ENCODE results near the gene ZIC4.

ZIC4 gene

GRCh38 chr3:147368561-147369221, 37.7 kb downstream of the ZIC4 start:
- DNase-seq, result no peak

DNA sequence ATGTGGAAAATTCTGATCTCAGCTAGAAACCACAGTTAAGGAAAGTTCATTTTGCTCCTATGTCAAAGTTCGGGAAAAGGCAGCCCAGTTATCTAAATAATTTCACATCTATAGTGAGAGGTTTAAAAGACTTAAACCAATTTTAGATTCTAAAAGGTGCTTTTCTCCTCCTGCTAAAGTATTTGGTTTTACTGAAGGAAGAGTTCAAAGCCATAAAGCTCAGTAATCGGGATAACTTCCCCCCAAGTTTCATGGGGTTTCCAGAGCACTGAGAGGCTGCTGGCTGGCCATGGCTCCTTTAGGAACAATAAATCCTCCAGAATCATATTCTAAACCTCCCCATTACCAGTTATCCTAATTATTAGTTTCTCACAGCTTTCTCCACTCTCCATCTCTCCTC, 38.2 kb downstream of the ZIC4 start:
- DNase-seq, result no peak

DNA sequence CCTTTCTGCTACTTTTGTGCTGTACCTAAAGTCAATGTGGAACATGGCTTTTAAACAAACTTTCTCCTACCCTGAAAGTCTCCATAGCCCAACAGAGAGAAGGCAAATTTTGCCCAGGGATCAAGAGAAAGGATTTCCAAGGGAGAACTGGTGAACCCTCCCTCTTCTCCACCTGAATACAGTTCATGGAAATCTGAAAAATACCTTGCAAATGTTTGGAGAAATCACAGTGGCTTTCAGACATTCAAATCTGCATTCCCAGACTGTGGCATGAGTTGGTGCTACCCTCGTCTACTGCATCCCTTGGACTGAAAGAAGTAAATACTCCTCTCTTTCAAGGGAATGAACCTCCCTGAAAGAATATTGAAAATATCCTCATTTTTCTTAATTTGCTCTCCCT, 38.7 kb downstream of the ZIC4 start:
- no peak for DNase-seq

DNA sequence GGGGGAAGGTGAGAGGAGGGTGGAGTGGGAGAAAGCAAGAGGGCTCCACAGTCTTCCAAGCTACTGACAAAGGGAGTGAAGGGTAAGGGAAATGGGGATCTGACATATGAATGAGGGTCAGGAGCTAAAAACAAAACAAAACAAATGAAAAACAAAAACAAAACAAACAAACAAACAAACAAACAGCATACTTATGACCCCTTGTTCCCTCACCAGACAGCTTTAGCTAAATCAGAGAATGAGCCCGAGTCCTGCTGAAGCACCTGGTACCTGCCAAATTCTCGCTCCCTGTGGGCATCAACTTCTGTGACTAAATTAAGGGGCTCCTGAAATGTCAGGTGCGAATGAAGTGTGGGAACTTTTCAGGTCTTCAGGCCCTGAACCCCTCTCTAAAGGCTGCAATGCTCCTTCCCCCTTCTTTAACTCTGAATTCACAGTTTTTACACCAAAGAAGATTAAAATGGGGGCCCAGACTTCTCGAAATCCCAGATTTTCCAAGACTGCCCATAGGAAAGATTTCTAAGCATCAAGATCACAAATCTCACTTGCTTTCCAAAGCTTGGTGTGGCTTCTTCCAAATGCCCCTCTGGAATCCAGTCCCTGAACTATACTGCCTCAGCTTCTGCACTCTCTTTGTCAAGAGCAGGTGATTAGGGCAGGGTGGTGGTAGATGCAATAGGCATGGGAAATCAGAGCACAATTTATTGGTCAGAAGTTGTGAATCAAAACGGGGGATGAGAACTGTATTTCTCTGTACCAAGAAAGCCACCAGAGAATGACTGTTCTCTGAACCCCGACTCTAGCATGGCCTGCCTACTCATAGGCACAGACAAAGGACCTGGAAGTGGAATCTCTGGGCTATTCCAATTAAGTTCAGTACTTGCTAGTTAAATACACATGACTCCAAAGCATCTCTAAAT, 40.9 kb downstream of the ZIC4 start:
- no peak for DNase-seq

DNA sequence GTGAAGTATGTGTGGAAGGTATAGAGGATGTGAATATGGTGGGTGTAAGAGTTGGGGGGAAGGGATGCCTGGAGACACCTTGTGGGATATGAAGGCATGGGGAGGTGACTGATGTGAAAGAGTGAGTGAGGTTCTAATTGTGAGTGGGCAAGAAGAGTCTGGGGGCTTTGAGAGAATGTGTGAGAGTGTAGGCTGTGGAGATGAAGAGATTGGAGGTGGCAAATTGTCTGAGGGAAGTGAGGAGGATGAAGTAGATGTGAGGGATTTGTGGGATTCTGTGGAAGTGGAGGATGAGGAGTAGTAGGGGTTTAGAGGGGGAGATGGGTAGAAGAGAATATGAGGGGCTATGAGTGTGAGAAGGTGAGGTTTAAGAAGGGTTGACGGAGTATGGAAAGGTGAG, 41.6 kb downstream of the ZIC4 start:
- DNase-seq, result no peak

DNA sequence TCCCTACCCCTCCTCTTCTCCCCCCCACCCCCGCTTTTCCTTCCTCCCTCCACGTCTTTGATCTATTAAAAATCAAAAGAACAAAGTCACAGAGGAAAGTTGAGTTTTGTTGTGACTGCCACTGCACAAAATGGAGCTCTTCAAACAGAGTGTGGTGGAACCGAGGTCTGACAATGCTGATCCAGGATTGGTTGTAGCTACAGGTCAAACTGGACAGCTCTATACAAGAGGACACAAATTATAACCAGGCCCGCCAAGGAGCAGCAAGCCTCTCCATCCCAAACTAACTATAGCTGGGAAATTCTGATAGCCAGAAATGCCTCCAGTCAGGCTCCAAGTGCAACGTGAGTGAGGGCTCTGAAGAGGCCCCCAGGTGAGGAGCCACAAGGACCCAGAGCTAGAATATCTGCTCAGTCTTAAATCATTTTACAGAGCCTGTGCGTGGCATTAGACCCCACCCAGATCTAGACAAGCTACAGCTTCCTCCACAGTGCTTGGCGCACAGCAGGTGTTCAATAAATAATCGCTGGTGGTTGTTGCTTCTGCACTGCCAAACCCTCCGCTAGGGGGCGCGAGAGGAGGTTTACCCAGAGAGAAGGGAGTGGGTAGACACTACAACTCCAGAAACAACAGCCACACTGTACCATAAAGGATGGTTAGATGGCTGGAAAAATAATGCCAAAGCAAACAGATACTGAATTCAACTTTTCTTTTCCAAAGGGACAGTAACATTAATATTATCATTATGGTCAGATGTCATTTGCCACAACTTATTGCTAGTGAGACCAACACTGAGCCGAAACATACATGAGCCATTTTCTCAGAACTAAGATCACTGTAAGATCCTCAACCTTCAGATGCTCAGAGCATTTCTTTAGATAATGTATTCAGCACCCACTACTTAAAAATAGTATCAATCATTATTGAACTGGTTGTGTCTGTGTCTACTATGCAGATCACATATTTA, 44.6 kb downstream of the ZIC4 start:
- DNase-seq, result peak in 1 of 2 donors; percentile 54

- DNase-seq, result no peak
These were observed 45.5 kb downstream of the ZIC4 start for GRCh38 chr3:147360646-147361453.

DNA sequence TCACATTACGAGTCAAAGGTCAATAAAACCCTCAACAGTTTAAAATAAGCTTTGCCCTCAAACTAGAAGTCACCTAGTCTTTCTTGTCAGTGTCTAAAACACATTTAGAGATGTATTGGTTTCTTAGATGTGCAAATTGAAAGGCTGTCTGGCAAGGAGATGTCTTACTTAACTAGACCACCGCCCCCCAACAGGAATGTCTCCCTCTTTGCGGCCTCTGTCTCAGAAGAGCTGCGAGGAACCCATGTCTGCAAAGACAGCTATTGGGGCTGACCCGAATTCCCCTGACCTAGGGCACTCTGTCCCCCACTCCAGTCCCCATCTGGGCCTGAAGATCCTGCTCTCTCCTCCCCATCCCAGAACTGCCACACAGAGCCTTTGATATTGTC, 46.3 kb downstream of the ZIC4 start:
- no peak for DNase-seq

- DNase-seq, result no peak
These were observed 46.9 kb downstream of the ZIC4 start for GRCh38 chr3:147359177-147360050.

DNA sequence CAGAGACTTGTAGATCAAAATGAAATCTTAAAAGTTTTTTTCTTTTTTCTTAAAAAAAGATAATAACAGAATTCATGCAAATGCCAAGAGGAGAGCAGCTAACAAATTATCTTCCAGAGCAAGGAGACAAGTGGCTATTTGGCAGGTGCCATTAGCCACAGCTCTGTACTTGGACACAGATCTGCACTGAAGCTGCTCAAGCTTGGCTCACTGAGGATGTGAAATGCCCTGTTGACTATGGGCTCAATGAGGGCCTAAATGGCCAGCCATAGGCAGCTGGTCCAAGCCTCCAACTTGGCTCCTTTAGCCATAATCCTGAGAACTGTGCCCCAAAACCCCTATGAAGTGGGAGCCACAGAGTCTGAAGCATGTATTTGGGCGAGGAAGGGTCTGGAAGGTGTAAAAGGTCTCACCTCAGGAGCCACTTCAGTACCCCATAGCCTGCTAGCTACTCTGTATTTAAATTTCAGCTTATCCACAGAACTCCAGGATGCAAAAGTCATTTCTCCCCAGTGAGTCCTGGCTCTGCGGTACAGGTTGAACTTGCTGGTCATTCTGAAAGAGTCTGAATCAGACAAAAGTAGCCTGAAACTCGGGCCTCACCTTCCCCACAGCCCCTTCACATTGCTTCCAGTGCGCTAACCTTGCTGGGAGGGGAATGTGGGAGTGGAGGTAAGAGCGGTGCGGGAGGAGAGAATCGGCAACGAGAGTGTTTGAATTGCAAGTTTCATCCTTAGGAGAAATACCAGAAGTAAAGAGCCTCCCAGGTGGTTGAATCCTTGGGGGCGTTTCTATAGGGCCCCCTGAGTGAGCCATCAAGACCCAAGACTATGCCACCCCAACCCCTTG, 48.0 kb downstream of the ZIC4 start:
- DNase-seq, result no peak

GRCh38 chr3:147356909-147357900, 49.1 kb downstream of the ZIC4 start:
- DNase-seq, result no peak

GRCh38 chr3:147356145-147356908, 50.0 kb downstream of the ZIC4 start:
- no peak for DNase-seq

DNA sequence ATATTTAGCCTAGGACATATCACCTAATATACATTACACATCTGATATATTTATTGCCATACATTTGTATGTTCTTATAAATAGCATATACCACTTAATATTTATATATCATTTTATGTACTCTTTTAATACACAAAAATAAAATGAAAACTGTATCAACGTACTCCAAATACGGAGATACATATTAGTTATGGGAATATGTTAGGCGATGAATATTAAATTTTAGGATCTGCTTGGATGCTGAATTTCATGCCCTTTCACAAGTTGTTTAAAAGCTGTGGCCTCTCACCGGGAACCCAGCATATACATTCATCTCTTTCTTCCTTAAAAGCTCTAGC, 50.6 kb downstream of the ZIC4 start:
- DNase-seq, result no peak

- DNase-seq, result no peak
These were observed 51.1 kb downstream of the ZIC4 start for GRCh38 chr3:147355084-147355752.

DNA sequence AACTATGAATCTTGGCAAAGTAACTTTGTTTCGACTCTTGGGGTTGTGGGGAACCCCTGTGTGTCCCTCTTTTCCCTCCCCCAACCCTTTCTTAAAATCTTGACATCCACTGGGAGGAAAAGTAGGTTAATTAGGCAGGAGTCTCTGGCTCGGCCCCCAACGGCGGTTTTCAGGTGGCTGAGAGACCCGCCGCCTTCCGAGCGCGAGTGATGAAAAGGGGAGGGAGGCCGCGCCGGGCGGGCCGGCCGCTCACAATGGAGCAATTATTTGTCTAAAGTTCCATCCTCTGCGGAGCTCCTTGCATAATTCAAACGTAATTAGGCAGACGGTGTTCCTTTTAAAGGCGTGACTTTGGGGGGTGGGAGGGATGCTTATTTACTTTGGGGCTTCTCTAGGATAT, 51.7 kb downstream of the ZIC4 start:
- no peak for DNase-seq

GRCh38 chr3:147351301-147351700, 55.0 kb downstream of the ZIC4 start:
- no peak for DNase-seq

DNA sequence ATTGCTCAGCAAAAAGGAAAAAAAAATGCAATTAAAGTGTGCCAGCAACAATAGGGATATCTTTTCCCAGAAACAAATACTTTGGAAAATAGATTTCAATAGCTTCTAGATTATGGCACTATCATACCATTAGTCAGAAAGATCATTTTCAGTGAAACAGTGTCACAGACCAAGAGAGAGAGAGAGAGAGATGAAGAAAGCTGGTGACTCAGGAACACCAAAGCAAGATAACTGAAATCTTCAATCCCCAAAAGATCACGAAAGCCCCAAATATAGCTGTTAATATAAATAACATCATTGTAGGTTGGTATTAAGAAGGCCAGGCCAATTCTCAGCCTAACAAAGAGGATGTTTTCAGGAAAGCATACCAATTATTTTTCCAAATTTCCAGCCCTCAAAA, 57.4 kb downstream of the ZIC4 start:
- DNase-seq, result no peak

DNA sequence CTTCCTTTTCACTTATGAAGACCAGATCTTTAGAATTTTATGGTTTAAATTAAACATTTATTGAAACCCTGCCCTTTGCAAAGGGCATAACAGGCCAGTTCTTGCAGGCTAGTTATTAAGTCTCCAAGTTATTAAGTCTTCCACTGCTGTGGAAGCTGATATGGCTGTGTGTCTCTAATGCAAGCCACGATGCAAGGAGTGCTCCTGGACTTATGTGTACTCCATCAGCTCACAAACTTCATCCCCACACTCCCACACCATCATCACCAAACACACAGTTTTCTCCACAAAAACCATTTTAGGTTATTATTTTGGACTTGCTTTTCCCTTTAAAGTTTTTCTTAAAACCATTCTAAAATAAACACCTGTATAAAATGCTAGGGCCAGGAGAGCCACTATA, 62.4 kb downstream of the ZIC4 start:
- no peak for DNase-seq
